Muscle of back (tissue), 11 donors: ENCODE measurements around the gene GNAO1. TPM values are rescaled to one million over a fixed set of nuclear protein-coding genes. Genes with fewer than 3 reads are reported as not detected.

Experiments
- DNase-seq, 3 donors: peaks; one replicate each; pipeline versions ENCODE4 v3.0.0 to v3.0.0-alpha.2; 2013
- polyA plus RNA-seq, 10 donors: library from polyadenylated mRNA; unstranded; fragments of 120-200 nt; gene quantifications; one replicate each; pipeline ENCODE4 v1.2.1, GENCODE V29; 2013; ENCODE audit not compliant: insufficient read length in 10 of 10

The GNAO1 gene
- polyA plus RNA-seq, 10 donors, result 0.86 to 4.0 (median 1.5) TPM

- DNase-seq, result no peak
These were observed 157.1 kb downstream of the GNAO1 start for GRCh38 chr16:56348168-56349085.

GRCh38 chr16:56349086-56349415 is 157.8 kb downstream of the GNAO1 start:
- no peak for DNase-seq

DNA sequence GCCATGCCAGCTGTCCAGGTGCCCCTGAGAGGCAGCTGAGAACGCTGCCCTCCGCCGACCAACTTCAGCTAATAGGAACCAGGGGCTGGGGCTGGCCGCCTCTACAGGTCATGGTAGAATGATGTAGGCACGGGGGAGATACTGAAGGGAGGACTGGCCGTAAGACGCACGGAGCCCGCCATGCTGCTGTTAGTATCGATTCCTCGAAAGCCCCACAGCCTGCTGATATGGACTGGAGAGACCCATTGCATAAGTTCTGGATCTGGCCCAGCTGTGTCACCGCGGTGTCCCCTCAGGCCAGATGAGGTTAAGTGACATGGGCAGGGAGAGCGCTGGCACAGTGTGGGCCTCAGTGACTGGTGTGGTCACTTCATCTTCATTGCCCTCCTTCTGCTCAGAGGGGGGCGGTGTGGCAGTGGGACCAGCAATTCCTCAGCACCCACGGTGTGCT is 158.4 kb downstream of the GNAO1 start:
- no peak for DNase-seq

DNA sequence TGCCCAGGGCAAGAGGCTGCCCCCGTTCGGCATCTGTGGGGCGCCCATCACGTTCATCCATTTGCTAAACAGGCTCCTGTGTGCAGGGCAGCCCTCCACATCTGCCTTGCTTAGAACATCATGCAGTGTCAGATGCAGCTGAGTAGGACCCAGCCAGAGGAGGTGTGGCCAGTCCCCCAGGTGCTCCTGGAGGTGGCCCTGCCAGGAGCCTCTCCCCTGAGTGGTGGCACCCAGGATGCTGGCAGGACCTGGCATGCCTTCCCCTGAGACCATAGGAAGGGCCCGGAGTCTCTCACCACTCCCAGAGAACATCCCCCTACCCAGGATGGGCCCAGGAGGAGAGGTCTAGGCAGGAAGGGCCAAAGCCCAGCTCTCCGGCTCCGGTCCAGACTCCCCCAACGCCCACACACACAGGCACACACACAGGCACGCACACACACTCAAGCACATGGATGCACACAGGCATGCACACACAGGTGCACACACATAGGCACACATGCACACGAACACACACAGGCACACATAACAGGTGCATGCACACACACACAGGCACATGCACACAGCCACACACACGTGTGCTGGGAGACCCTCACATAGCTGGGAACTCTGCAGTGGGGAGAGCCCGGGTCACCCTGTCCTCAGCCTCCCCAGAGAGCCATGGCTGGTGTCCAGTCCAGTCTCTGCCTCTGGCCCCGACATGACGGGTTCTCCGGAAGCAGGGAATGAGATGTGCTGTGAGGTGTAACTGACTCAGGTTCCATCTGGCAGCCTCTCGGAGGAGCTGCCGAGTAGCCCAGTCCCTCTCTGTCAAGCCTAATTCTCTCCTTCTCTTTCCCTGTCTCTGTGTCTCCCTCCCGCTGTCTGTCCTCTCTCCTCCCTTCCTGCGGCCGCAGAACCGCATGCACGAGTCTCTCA is 159.5 kb downstream of the GNAO1 start:
- no peak for DNase-seq

DNA sequence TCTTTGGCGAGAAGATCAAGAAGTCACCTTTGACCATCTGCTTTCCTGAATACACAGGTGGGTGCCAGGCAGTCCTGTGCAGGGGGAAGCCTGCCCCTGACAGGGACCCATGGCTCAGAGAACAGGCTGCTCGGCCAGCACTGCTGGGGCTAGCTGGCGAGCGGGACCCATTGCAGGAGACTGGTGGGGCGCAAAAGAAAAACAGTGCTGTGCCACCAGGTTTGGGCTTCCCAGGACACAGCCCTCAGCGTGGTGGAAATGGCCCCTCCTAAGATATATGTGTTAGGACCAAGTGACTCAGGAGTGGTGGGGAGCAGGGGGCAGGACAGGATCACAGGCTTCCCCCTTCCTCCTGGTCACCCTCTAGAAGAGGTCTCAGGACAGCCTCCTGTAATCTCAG is 160.2 kb downstream of the GNAO1 start:
- DNase-seq, result no peak

GRCh38 chr16:56352351-56353053 is 161.2 kb downstream of the GNAO1 start:
- no peak for DNase-seq

DNA sequence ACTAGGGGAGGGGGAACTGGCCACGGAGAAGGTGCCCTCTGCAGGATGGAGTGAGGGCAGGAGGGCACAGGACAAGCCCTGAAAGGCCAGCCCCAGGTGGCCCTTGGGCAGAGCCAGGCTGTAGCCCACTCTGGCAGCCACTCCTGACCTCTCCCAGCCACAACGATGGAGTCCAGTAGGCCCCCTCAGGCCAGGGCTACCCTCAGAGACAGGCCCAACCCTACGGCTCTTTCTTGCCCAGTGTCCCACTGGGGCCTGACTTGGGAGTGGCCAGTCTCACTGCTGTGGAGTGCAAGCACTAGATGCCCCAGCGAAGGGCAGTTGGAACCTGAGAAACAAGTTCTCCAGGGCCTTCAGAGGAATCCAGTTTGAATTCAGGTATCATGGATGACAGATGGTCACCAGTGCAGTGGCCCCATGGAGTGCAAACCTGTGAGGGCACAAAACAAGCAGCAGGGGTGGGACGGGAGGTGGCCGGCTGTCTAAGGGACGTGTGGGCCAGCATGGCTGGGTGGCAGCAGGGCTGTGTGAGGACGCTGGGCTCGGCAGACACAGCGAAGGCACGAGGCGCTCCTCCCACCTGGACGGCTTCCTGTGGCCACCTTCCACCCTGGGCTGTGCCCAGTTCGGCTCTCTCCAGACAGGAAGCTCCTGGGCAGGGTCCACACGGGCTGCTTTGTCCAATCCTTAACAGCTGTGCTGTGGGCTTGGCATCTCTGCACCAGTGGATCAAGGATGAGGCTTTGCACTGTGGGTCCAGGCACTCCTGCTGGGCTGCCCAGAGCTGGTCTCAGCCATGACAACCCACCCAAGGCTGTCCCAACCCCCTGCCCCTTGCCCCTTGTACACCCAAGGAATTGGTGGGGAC is 162.0 kb downstream of the GNAO1 start:
- no peak for DNase-seq

- no peak for DNase-seq
These were observed 162.7 kb downstream of the GNAO1 start for GRCh38 chr16:56354016-56354415.

DNA sequence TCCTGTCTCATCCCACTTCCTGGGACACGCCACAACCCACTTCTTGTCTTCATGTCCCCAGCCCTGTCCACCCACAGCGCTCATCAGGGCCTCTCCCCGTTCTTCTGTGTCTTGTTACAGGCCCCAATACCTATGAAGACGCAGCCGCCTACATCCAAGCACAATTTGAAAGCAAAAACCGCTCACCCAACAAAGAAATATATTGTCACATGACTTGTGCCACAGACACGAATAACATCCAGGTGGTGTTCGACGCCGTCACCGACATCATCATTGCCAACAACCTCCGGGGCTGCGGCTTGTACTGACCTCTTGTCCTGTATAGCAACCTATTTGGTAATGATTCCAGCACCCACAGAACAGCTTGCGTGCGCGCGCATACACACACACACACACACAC is 163.5 kb downstream of the GNAO1 start:
- no peak for DNase-seq

- DNase-seq, result no peak
These were observed 163.9 kb downstream of the GNAO1 start for GRCh38 chr16:56355221-56355620.

DNA sequence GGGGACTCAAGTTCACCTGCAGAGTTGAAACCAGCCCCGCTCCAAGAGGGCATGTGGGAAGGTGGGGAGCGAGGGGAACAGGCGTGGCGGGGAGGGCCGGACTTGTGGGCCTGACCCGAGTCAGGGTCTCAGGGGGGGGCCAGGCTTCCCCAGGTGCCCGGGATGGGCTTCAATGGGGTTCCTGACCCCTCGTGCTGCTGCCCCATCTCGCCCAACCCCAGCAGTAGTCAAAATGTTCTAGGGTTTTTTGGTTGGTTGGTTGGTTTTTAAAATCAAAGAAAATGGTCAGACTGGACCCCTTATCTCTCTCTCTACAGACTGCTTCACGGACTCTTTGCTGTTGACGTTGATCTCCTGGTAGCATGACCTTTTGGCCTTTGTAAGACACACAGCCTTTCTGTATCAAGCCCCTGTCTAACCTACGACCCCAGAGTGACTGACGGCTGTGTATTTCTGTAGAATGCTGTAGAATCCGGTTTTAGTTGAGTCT is 164.5 kb downstream of the GNAO1 start:
- no peak for DNase-seq

- peak; percentile 75 to 93 (median 79) for DNase-seq
These were observed 165.3 kb downstream of the GNAO1 start for GRCh38 chr16:56356276-56357240.

GRCh38 chr16:56357241-56357764 is 166.0 kb downstream of the GNAO1 start:
- peak; percentile 28 to 67 (median 31) for DNase-seq

- DNase-seq, result peak in 1 of 3 donors; percentile 20
These were observed 166.6 kb downstream of the GNAO1 start for GRCh38 chr16:56357765-56358322.

- DNase-seq, result no peak
These were observed 169.1 kb downstream of the GNAO1 start for GRCh38 chr16:56360117-56361008.

DNA sequence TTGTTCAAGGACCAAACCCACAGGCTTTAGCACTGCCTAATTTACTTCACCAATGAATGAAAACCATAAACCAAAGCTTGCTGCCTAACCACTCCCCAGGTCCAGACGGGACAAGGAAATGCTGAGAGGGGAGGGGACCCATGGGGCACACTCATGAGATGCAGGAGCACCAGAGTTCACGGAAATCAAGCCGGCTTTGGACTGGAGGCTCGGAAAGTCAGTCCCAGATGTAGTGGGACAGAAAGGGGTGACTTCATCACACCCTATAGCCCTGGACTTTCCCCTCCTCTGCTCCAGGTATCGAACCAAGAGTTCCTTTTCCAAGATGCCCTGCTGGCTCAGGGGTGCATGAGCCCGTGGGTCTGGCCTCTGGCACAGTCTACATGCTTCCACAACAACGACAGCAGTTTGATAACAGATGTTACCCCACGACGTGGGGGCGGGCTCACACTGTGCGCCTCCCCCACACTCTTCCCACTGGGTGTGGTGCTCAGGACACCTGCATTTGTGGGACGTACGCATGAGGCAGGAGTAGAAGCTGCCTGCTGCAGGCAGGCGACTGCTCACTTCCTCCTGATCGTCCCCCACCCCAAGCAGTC is 170.9 kb downstream of the GNAO1 start:
- no peak for DNase-seq

DNA sequence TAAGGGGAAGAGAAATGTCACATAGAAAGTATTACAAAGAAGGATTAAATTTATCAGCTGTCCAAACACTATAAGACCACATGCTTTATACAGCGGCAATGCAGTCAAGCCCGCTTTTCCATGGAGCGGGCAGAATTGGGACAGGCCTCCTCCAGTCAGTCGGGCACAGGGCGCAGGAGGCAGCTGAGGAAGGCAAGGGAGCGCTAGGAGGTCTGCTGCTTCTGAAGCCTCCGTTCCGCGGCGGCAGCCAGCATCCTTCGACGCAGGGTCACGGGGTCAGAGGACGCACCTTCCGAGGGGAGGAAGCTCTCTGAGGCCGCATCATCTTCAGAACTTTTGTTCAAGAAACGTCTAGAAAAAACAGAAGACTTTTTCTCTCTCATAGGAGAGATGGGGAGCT is 171.4 kb downstream of the GNAO1 start:
- DNase-seq, result no peak
